GM23338 (cell line): ENCODE results near the gene NCAPD2. TPM values are rescaled to one million over a fixed set of nuclear protein-coding genes. Genes with fewer than 3 reads are reported as not detected.

Experiments
- ATAC-seq: fragments of 200-7000 bp; cut with Tn5 transposase; 3 replicates; pipeline ENCODE4 v1.9.1; 2020
- DNase-seq: peaks from one replicate; pipeline ENCODE4 v3.0.0-alpha.2; 2015; ENCODE audit warnings: low spot score
- H2AFZ ChIP-seq: fragments of 200-600 bp; sonication (generic); 2 replicates; pipeline ENCODE4 v1.8.0; 2016; ENCODE audit warnings: antibody characterized with exemption, mild to moderate bottlenecking, moderate library complexity
- H3F3A ChIP-seq: fragments of 200-600 bp; sonication (generic); replicated peaks from 2 replicates; pipeline ENCODE4 v1.8.0; 2017; ENCODE audit warnings: antibody characterized with exemption, mixed run types, low read depth
- H3K27ac ChIP-seq: fragments of 200-600 bp; sonication (generic); 2 replicates; pipeline ENCODE4 v1.6.1; 2016; ENCODE audit warnings: low read depth
- H3K27me3 ChIP-seq: fragments of 200-600 bp; sonication (generic); 2 replicates; pipeline ENCODE4 v1.8.0; 2016; ENCODE audit warnings: mild to moderate bottlenecking, mixed run types, moderate library complexity; ENCODE audit not compliant: insufficient read depth
- H3K36me3 ChIP-seq: fragments of 200-600 bp; sonication (generic); 2 replicates; pipeline ENCODE4 v1.8.0; 2016; ENCODE audit warnings: mild to moderate bottlenecking; ENCODE audit not compliant: insufficient read depth
- H3K4me1 ChIP-seq: fragments of 200-600 bp; sonication (generic); 2 replicates; pipeline ENCODE4 v1.8.0; 2016; ENCODE audit warnings: mild to moderate bottlenecking, moderate library complexity; ENCODE audit not compliant: insufficient read depth
- H3K4me2 ChIP-seq: fragments of 200-600 bp; sonication (generic); 2 replicates; pipeline ENCODE4 v1.7.1; 2017; ENCODE audit warnings: mixed run types
- H3K4me3 ChIP-seq: fragments of 200-600 bp; sonication (generic); 2 replicates; pipeline ENCODE4 v1.6.1; 2016; ENCODE audit warnings: mixed run types
- H3K79me2 ChIP-seq: fragments of 200-600 bp; sonication (generic); replicated peaks from 2 replicates; pipeline ENCODE4 v1.8.0; 2017; ENCODE audit warnings: mild to moderate bottlenecking; ENCODE audit not compliant: insufficient read depth
- H3K9me2 ChIP-seq: fragments of 200-600 bp; sonication (generic); 2 replicates; pipeline ENCODE4 v1.8.0; 2017; ENCODE audit not compliant: insufficient read depth
- H4K20me1 ChIP-seq: fragments of 200-600 bp; sonication (generic); replicated peaks from 2 replicates; pipeline ENCODE4 v1.8.0; 2017; ENCODE audit warnings: mild to moderate bottlenecking; ENCODE audit not compliant: insufficient read depth
- H3K27ac Mint-ChIP-seq: 2 replicates; pipeline ENCODE4 v1.8.0; 2020; ENCODE audit warnings: inconsistent platforms, mild to moderate bottlenecking, moderate library complexity, mixed read lengths
- H3K27me3 Mint-ChIP-seq: 3 replicates; pipeline ENCODE4 v1.8.0; 2022; ENCODE audit warnings: low read depth, mild to moderate bottlenecking, moderate library complexity, mixed read lengths, inconsistent platforms; ENCODE audit not compliant: insufficient read depth, poor library complexity
- H3K36me3 Mint-ChIP-seq: 3 replicates; pipeline ENCODE4 v1.8.0; 2021; ENCODE audit warnings: low read depth, mild to moderate bottlenecking, inconsistent platforms, moderate library complexity, mixed read lengths
- H3K4me1 Mint-ChIP-seq: 3 replicates; pipeline ENCODE4 v1.8.0; 2020; ENCODE audit warnings: mild to moderate bottlenecking, inconsistent platforms, mixed read lengths
- H3K4me3 Mint-ChIP-seq: 3 replicates; pipeline ENCODE4 v1.8.0; 2021; ENCODE audit warnings: moderate library complexity, mild to moderate bottlenecking, inconsistent platforms, mixed read lengths
- H3K9me3 Mint-ChIP-seq: 3 replicates; pipeline ENCODE4 v1.8.0; 2020; ENCODE audit warnings: moderate library complexity, mild to moderate bottlenecking, inconsistent platforms, mixed read lengths
- CREB1 ChIP-seq: fragments of 250-450 bp; sonication (Bioruptor Pico); IDR thresholded peaks from 2 replicates; pipeline ENCODE4 v1.5.0; 2020; ENCODE audit warnings: low read depth, mild to moderate bottlenecking, moderate library complexity
- CTCF ChIP-seq, 2 experiments: fragments of 200-600 bp in 1 of 2; sonication (generic) in 1 of 2; conservative IDR thresholded peaks; 2 replicates each; pipeline versions ENCODE4 v1.5.1 to v1.6.1; 2016 to 2017; ENCODE audit warnings: antibody characterized with exemption in 2 of 2, low read depth in 2 of 2, mild to moderate bottlenecking in 2 of 2, moderate library complexity in 1 of 2
- ETS1 ChIP-seq: IDR thresholded peaks from 2 replicates; pipeline ENCODE4 v1.6.1; 2016; ENCODE audit warnings: antibody characterized with exemption
- EZH2 ChIP-seq: fragments of 200-600 bp; sonication (generic); IDR thresholded peaks from one replicate; pipeline ENCODE4 v1.8.0; 2017; ENCODE audit warnings: antibody characterized with exemption, mild to moderate bottlenecking, low read depth; ENCODE audit not compliant: unreplicated experiment
- EZH2phosphoT487 ChIP-seq: fragments of 200-600 bp; sonication (generic); IDR thresholded peaks from one replicate; pipeline ENCODE4 v1.8.1; 2018; ENCODE audit warnings: antibody characterized with exemption; ENCODE audit not compliant: unreplicated experiment
- NANOG ChIP-seq: IDR thresholded peaks from 2 replicates; pipeline ENCODE4 v1.6.1; 2016; ENCODE audit warnings: antibody characterized with exemption, borderline replicate concordance
- POLR2AphosphoS5 ChIP-seq: IDR thresholded peaks from 2 replicates; pipeline ENCODE4 v1.6.1; 2016; ENCODE audit warnings: antibody characterized with exemption, low read depth
- REST ChIP-seq: IDR thresholded peaks from one replicate; pipeline ENCODE4 v1.6.1; 2018; ENCODE audit warnings: antibody characterized with exemption; ENCODE audit not compliant: unreplicated experiment
- STAT1 ChIP-seq: IDR thresholded peaks from one replicate; pipeline ENCODE4 v1.6.1; 2016; ENCODE audit warnings: antibody characterized with exemption; ENCODE audit not compliant: unreplicated experiment
- ZNF114 ChIP-seq: fragments of 250-450 bp; sonication (Bioruptor Pico); IDR thresholded peaks from 2 replicates; pipeline ENCODE4 v1.5.0; 2020; ENCODE audit warnings: mild to moderate bottlenecking, moderate library complexity
- ZNF331 ChIP-seq: fragments of 250-450 bp; sonication (Bioruptor Pico); IDR thresholded peaks from 2 replicates; pipeline ENCODE4 v1.5.0; 2020; ENCODE audit warnings: low read depth, mild to moderate bottlenecking, moderate library complexity
- polyA plus RNA-seq: library from polyadenylated mRNA; unstranded; fragments of >200 nt; fragmentation: Nextera tagmentation; extraction: Ambion mirVana; gene quantifications from 2 replicates; pipeline ENCODE4 v1.2.1, GENCODE V29; 2016
- total RNA-seq: library from RNA; depleted of rRNA; stranded (reverse); fragments of >200 nt; shearing (Covaris generic); gene quantifications from 2 replicates; pipeline ENCODE4 v1.2.3, GENCODE V29; 2014

NCAPD2 gene
- total and polyA plus RNA-seq, 2 experiments from 2014 or later = 34.2 to 217 TPM

GRCh38 chr12:6457220-6457945 is 36.5 kb upstream of the NCAPD2 start (continued):
- no peak for TF ChIP-seq ETS1
- TF ChIP-seq CTCF (conservative IDR thresholded peaks at IDR 0.05; ENCODE audit: low read depth in 2 of 2) = no peak
- TF ChIP-seq POLR2AphosphoS5 = no peak

- ATAC-seq = no peak
- TF ChIP-seq ZNF114 (no peak), ZNF331 (CRISPR knock-in tag) (no peak), CTCF (conservative IDR thresholded peaks at IDR 0.05; ENCODE audit: low read depth in 2 of 2) (no peak), REST (no peak), CREB1 (CRISPR knock-in tag) (no peak), ETS1 (no peak), POLR2AphosphoS5 (no peak), NANOG (no peak), EZH2 (no peak), STAT1 (no peak), EZH2phosphoT487 (no peak)
Observed at GRCh38 chr12:6458281-6459003, 35.5 kb upstream of the NCAPD2 start.

More at GRCh38 chr12:6458281-6459003, 35.5 kb upstream of the NCAPD2 start:
- no peak overlapping the region for H3K27ac Mint-ChIP-seq
- Histone ChIP-seq H3K27me3 (no peaks in the 10 kb centered on the region), H3K79me2 (no peaks in the 10 kb centered on the region), H3K9me2 (no peaks in the 10 kb centered on the region), H3K4me2 (no peak overlapping the region), H2AFZ (no peak overlapping the region), H3F3A (no peaks in the 10 kb centered on the region), H3K4me1 (no peaks in the 10 kb centered on the region; the same call in 1 of the 2 replicates), H3K36me3 (no peaks in the 10 kb centered on the region; the same call in 1 of the 2 replicates), H4K20me1 (no peaks in the 10 kb centered on the region), H3K27ac (no peak overlapping the region), H3K4me3 (no peak overlapping the region)
- H3K4me3 Mint-ChIP-seq = no peak overlapping the region
- H3K36me3 Mint-ChIP-seq = peaks cover 32% of the 10 kb centered on the region
- H3K4me1 Mint-ChIP-seq = peaks cover 2% of the 10 kb centered on the region
- H3K27me3 Mint-ChIP-seq = peaks cover 8% of the 10 kb centered on the region
- DNase-seq = no peak
- no peaks in the 10 kb centered on the region for H3K9me3 Mint-ChIP-seq
